SU-DHL-6 (cell line): ENCODE data around the gene PRSS38.

Experiments used
- CTCF ChIP-seq: fragments of 200-600 bp; sonication (generic); IDR thresholded peaks from one replicate; pipeline ENCODE4 v1.5.1; 2017; ENCODE audit warnings: antibody characterized with exemption, mild to moderate bottlenecking, low read length, moderate library complexity; ENCODE audit not compliant: insufficient read depth, poor library complexity, severe bottlenecking
- EZH2phosphoT487 ChIP-seq: fragments of 200-600 bp; sonication (generic), shearing (Covaris generic); conservative IDR thresholded peaks from 2 replicates; pipeline ENCODE4 v1.6.1; 2018; ENCODE audit warnings: mild to moderate bottlenecking, antibody characterized with exemption, low read length, moderate library complexity, mixed read lengths

GRCh38 chr1:227886503-227886961 lies 71.1 kb downstream of the PRSS38 start:
- TF ChIP-seq CTCF = no peak
- TF ChIP-seq EZH2phosphoT487 = no peak
